HEK293 (cell line): ENCODE results near the gene BMP6.

Experiments
- PBX3 ChIP-seq: sonication (generic); formaldehyde crosslinking; IDR thresholded peaks from 2 replicates; pipeline ENCODE4 v1.8.1; 2022; ENCODE audit warnings: mild to moderate bottlenecking, moderate library complexity, missing genetic modification reagents
- ZNF138 ChIP-seq: fragments of 450-650 bp; formaldehyde crosslinking; IDR thresholded peaks from 2 replicates; pipeline ENCODE4 v1.5.1; 2016; ENCODE audit warnings: missing biosample characterization, missing genetic modification characterization, borderline replicate concordance
- ZNF433 ChIP-seq: fragments of 450-650 bp; formaldehyde crosslinking; IDR thresholded peaks from 2 replicates; pipeline ENCODE4 v1.5.1; 2016; ENCODE audit warnings: missing biosample characterization, missing genetic modification characterization, low read depth
- TF ChIP-seq, protein P1 (sequence below): fragments of 450-650 bp; formaldehyde crosslinking; IDR thresholded peaks from 2 replicates; pipeline ENCODE4 v1.5.1; 2016; ENCODE audit warnings: missing biosample characterization, missing genetic modification characterization
- TF ChIP-seq, protein P2 (sequence below): IDR thresholded peaks from 2 replicates; pipeline ENCODE4 v1.6.1; 2011; ENCODE audit warnings: mild to moderate bottlenecking, low read depth, low read length, borderline replicate concordance
- TF ChIP-seq, protein P3 (sequence below): fragments of 450-650 bp; formaldehyde crosslinking; IDR thresholded peaks from 2 replicates; pipeline ENCODE4 v1.5.1; 2016; ENCODE audit warnings: missing biosample characterization, missing genetic modification characterization, low read depth
- TF ChIP-seq, protein P4 (sequence below): fragments of 450-650 bp; formaldehyde crosslinking; conservative IDR thresholded peaks from 2 replicates; pipeline ENCODE4 v1.5.1; 2016; ENCODE audit warnings: low read depth, missing biosample characterization, missing genetic modification characterization

- no peak for TF ChIP-seq ZNF433
- TF ChIP-seq, protein P1, sequence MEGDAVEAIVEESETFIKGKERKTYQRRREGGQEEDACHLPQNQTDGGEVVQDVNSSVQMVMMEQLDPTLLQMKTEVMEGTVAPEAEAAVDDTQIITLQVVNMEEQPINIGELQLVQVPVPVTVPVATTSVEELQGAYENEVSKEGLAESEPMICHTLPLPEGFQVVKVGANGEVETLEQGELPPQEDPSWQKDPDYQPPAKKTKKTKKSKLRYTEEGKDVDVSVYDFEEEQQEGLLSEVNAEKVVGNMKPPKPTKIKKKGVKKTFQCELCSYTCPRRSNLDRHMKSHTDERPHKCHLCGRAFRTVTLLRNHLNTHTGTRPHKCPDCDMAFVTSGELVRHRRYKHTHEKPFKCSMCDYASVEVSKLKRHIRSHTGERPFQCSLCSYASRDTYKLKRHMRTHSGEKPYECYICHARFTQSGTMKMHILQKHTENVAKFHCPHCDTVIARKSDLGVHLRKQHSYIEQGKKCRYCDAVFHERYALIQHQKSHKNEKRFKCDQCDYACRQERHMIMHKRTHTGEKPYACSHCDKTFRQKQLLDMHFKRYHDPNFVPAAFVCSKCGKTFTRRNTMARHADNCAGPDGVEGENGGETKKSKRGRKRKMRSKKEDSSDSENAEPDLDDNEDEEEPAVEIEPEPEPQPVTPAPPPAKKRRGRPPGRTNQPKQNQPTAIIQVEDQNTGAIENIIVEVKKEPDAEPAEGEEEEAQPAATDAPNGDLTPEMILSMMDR (tag by site-specific recombination) = no peak
- TF ChIP-seq, protein P2, sequence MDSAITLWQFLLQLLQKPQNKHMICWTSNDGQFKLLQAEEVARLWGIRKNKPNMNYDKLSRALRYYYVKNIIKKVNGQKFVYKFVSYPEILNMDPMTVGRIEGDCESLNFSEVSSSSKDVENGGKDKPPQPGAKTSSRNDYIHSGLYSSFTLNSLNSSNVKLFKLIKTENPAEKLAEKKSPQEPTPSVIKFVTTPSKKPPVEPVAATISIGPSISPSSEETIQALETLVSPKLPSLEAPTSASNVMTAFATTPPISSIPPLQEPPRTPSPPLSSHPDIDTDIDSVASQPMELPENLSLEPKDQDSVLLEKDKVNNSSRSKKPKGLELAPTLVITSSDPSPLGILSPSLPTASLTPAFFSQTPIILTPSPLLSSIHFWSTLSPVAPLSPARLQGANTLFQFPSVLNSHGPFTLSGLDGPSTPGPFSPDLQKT = no peak
- no peak for TF ChIP-seq PBX3 (CRISPR knock-in tag)
- TF ChIP-seq, protein P3, sequence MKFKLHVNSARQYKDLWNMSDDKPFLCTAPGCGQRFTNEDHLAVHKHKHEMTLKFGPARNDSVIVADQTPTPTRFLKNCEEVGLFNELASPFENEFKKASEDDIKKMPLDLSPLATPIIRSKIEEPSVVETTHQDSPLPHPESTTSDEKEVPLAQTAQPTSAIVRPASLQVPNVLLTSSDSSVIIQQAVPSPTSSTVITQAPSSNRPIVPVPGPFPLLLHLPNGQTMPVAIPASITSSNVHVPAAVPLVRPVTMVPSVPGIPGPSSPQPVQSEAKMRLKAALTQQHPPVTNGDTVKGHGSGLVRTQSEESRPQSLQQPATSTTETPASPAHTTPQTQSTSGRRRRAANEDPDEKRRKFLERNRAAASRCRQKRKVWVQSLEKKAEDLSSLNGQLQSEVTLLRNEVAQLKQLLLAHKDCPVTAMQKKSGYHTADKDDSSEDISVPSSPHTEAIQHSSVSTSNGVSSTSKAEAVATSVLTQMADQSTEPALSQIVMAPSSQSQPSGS (tag by site-specific recombination) = no peak
- no peak for TF ChIP-seq ZNF138
- TF ChIP-seq, protein P4, sequence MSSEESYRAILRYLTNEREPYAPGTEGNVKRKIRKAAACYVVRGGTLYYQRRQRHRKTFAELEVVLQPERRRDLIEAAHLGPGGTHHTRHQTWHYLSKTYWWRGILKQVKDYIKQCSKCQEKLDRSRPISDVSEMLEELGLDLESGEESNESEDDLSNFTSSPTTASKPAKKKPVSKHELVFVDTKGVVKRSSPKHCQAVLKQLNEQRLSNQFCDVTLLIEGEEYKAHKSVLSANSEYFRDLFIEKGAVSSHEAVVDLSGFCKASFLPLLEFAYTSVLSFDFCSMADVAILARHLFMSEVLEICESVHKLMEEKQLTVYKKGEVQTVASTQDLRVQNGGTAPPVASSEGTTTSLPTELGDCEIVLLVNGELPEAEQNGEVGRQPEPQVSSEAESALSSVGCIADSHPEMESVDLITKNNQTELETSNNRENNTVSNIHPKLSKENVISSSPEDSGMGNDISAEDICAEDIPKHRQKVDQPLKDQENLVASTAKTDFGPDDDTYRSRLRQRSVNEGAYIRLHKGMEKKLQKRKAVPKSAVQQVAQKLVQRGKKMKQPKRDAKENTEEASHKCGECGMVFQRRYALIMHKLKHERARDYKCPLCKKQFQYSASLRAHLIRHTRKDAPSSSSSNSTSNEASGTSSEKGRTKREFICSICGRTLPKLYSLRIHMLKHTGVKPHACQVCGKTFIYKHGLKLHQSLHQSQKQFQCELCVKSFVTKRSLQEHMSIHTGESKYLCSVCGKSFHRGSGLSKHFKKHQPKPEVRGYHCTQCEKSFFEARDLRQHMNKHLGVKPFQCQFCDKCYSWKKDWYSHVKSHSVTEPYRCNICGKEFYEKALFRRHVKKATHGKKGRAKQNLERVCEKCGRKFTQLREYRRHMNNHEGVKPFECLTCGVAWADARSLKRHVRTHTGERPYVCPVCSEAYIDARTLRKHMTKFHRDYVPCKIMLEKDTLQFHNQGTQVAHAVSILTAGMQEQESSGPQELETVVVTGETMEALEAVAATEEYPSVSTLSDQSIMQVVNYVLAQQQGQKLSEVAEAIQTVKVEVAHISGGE (tag by site-specific recombination) = no peak
Measured at GRCh38 chr6:7706269-7706668, 19.6 kb upstream of the BMP6 start.
